ENCODE results near the gene SRSF12.

Gene SRSF12

GRCh38 chr6:89048985-89049384 lies 68.9 kb downstream of the SRSF12 start:
- no peak overlapping the region for H3K4me3 ChIP-seq (ENCODE audit: low read depth, low read length)
- TF ChIP-seq CTCF (IDR thresholded peaks at IDR 0.05; ENCODE audit: control insufficient read depth, extremely low read depth, insufficient read depth), result no peak
- DNase-seq (ENCODE audit: low read depth), result no peak

DNA sequence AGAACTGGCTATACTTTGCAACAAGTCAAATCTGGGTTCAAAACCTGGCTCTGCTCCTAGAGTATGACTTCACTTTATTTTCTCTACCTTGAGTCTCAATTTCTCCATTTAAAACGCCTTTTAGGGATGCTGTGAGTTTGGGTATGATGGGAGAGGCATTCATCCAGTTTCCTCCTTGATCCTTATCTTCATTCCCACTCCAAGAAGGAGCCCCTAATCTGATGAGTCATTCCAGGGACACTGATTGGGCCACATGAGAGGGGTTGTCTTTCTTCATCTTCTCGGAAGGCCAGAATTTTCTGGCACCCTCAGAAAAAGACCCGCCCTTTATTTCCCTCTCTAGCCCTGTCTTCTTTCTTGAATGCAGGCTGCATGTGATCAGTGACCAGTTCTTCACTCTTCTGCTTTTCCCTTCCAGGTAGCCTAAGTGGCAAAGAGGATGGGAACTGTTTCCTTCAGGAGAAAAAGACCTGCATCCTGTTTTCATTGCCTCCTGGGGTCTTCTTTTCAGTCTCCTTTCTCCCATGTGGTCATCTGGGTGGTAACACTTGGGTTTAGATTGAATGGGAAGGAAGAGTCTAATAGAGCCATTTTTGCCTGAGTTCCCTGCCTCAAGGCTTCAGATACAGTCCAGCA lies 69.5 kb downstream of the SRSF12 start:
- no peak for TF ChIP-seq CTCF (IDR thresholded peaks at IDR 0.05; ENCODE audit: control insufficient read depth, extremely low read depth, insufficient read depth)
- H3K4me3 ChIP-seq (ENCODE audit: low read depth, low read length), result no peak overlapping the region
- no peak for DNase-seq (ENCODE audit: low read depth)

GRCh38 chr6:89047473-89047872 lies 70.4 kb downstream of the SRSF12 start:
- H3K4me3 ChIP-seq (ENCODE audit: low read depth, low read length), result no peak overlapping the region
- no peak for DNase-seq (ENCODE audit: low read depth)
- no peak for TF ChIP-seq CTCF (IDR thresholded peaks at IDR 0.05; ENCODE audit: control insufficient read depth, extremely low read depth, insufficient read depth)
